Posterior vena cava (tissue), 2 donors: ENCODE measurements around the gene GFRA1. TPM values are rescaled to one million over a fixed set of nuclear protein-coding genes. Genes with fewer than 3 reads are reported as not detected.

Experiments used
- DNase-seq: peaks from one replicate; pipeline ENCODE4 v3.0.0-alpha.2; 2020; ENCODE audit warnings: low spot score
- intact Hi-C, 2 donors: fragments of 100-400 bp; cut with DNase I; formaldehyde crosslinking; loops; one replicate each; pipeline versions ENCODE4 v1.14.1 to v1.14.2; 2022 to 2023
- total RNA-seq, 2 donors: library from RNA; stranded (reverse); fragmentation: NEBNext Ultra II Directional; extraction: Animal tissue kit (Norgen Biotek cat#: 25700); gene quantifications; one replicate each; pipeline ENCODE4 v1.2.1, GENCODE V29; 2021
- donor health status: DM: yes; HTN: yes; CAD: no.
- donor health status: DM: yes; HTN: yes; CAD: no.

GFRA1 gene
- total RNA-seq, 2 donors from 2014 or later, result 16.4 to 18.6 TPM

DNA sequence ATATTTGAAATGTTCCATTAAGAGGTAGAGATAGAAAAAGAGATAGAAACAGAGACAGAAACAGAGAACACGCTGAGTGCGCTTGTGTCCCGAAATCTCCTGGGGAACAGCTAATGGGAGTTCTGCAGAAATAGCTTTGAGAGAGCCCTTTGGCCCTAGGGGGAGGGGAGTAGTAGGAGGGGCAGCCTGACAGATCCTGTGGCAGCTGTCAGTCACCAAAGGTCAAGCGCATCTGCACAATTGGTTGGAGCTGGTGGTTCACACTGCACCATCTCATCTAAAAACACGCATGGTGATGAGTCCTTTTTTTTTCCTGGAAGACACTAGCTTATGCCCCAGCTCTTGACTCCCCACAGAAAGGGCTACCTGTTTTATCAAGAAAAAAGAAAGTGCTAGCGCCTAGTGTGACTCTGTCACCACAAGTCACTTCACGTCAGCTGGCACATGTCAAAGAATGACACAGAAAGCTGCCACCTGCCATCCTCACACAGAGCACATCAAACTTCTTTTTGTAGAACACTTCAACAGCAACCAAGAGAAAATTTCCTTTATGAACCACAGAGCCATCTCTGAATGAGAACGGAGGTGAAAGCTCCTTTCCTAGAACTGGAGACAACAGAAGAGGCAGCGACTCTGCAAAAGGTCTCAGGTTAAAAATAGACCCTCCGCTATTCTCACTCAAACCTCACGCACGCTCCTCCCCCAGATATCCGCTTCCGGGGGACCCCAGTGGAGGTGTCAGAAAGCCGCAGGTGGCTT is 125.7 kb downstream of the GFRA1 start:
- no peak for DNase-seq
- intact Hi-C loops, result no loop called here

DNA sequence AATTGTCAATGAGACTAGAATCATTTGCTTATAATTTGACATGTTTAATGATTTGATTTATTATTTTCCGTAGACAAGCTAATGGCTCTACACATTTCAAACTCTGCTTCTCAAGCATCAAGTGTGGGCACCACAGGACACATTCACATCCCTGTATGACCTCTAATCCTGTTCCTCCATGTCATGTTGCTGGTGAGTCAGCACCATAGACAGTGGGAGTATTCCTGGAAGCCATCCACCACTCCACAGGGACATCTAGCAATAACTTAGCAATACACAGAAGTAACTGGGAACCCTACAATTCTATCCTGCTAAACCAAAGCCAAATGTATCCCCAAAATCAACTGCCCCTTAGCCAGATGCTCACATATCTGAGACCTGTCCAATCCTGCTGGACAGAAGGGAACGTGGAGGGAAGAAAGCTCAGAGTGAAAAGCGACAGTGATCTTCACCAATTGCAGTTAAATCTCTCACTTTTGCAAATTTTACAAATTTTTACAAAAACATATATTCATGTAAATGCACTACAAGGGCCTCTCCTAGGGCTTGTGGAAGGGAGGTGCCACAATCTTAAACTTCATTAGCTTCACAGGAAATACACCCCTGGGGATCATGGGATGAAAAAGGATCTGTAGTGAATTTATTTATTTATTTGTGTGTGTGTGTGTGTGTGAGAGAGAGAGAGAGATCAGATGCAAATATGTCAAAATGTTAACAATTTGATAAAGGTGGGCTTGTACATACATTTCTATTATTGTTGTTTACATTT is 126.5 kb downstream of the GFRA1 start:
- intact Hi-C loops, result no loop called here
- DNase-seq, result no peak

DNA sequence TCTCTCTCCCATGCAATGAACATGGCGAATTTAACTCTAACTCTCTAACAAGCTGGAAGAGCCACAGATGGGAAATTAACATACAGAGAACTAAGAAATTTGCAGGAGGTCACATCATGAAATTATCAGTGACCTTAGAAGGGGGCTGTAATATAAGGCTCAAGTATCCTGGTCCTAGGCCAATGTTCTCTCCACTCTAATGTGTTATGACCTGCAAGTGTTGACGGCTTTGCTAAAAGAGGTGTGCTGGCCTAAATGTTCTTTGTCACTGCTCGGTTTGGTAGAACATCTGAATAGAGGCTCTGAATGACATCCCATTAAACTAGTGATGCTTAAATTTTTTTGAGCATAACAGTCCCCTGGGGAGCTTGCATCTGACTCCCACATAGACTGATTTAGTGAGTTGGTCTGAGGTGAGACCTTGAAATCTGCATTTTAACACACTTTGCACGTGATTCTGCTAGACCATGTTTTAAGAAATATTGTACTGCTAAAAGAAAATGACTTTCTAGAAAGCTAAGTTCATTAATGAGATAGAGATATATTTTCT is 129.3 kb downstream of the GFRA1 start:
- no peak for DNase-seq
- intact Hi-C loops, result no loop called here

DNA sequence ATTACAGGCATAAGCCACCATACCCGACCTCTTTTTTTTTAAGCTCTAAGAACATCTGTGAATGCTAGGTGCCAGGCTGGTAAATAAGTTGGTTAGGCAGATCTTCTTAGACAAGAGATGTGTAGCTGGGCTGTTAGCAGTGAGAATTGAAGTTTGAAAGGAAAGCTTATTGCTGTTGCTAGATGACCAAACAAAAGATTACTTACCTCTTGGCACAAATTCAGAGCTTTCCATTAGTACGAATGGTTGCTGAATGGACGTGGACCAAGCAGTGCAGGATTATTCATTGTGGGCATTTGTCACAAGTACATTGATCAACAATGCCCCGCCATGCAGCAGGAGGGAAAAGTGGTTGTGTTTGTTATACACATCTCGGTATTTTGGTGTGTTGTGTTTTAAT is 131.2 kb downstream of the GFRA1 start:
- no peak for DNase-seq

DNA sequence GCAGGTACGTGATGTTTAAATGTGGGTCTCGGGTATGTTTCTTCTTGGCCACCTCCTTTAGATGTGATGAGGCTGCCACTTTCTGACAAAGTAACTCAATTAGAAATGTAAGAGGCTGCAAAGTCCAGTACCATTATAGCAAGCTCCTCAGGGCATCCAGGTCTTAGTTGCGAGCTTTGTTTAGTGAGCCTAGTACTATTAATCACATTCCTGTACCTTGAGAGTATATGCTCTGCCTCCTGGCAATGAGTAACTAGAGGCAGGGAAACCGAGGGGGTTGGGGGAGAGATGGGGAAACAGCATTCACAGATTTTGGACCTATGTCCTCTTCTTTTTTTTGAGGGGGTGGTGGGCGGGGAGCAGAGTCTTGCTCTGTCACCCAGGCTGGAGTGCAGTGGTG is 131.8 kb downstream of the GFRA1 start:
- intact Hi-C loops, result no loop called here
- DNase-seq, result no peak

More for the DNA sequence above, 131.2 kb downstream of the GFRA1 start:
- intact Hi-C loops, result no loop called here

DNA sequence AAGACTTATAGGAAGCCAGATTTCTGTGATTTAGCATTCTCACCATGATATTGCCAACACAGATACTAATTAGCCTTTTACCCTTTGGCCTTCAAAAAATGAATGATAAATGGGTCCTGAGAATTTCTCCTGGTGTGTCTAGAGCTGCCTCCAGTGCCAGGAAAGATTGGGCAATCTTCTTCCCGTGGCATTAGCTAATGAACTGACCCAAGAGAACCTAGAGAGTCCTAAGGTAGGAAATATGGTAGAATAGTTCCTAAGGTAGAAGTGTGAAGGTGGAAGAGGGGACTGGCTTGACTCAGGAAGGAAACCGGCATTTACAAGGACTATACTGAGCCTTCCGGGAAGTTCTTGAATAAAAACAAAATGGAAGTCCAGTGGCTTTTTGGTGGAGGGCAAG is 133.1 kb downstream of the GFRA1 start:
- no peak for DNase-seq
- intact Hi-C loops, result no loop called here

DNA sequence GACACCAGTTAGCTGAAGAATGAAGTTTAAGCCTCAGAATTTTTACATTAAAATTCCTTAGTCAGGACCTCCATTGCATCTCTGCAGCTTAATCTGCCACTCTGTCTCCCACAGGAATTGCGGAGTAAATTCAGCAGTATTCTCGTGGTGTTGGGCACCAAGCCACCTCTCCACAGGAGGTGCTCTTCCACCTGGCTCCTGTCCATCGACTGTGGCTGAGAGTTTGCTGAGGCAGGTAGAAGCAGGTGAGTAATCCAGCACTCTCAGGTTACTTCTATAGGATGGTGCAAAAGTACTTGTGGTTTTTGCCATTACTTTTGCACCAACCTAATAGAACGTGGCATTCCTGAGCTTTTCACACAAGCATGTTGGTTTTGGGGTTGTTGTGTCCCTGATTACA is 134.1 kb downstream of the GFRA1 start:
- DNase-seq, result no peak
- intact Hi-C loops, result no loop called here

DNA sequence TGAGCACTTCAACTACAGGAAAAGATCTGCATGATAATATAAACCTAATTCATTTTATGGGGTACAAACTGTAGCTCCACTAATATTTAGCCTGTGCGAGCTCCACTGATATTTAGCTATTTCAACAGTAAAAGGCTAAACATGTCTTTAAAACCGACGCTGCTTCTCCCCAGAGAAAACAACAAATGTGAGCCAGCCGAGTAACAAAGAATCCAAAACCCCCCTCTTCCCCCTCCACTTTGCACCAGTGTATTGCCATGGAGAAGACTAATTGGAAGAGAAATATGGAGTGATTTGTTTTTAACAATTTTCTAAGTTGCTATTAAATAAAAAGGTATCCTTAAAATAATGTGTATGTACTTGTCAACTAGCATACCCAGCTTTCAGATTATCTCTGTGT is 136.7 kb downstream of the GFRA1 start:
- intact Hi-C loops, result no loop called here
- DNase-seq, result no peak

DNA sequence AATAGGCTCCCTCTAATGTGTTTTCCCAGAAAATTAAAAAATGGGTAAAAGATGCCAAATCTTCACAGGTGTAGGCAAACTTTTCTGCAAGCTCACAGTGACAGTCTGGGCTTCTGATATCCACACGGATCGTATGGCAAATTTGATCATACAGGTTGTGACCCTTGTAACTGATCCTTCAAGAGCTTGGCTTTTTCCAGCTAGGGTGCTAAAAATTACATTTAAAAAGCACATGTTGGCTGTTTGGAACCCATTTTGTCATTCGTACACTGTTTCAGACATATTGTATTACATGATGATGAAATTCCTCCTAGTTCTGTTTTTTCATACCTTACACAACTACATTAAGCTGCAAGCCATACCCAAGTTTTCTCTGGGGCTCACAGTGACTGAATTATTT is 138.7 kb downstream of the GFRA1 start:
- intact Hi-C loops, result no loop called here
- no peak for DNase-seq

DNA sequence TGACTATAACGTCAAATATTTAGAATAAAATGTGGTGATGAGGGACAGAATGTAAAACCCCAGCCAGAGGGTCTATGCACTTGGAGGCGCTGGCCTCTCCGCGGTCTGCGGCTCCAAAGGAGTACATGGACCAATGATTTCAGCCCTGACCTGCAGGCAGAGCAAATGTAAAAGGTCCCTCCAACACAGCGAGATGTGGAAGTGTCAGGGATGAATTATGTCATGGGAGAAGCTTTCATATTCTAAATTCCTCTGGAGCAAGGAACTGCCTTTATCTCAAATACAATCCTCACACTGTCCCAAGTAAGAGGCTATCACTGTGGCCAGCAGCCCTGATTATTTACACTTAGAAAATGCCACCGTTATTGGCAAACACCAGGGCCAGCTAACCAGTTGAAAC is 139.4 kb downstream of the GFRA1 start:
- intact Hi-C loops, result no loop called here
- DNase-seq, result no peak

DNA sequence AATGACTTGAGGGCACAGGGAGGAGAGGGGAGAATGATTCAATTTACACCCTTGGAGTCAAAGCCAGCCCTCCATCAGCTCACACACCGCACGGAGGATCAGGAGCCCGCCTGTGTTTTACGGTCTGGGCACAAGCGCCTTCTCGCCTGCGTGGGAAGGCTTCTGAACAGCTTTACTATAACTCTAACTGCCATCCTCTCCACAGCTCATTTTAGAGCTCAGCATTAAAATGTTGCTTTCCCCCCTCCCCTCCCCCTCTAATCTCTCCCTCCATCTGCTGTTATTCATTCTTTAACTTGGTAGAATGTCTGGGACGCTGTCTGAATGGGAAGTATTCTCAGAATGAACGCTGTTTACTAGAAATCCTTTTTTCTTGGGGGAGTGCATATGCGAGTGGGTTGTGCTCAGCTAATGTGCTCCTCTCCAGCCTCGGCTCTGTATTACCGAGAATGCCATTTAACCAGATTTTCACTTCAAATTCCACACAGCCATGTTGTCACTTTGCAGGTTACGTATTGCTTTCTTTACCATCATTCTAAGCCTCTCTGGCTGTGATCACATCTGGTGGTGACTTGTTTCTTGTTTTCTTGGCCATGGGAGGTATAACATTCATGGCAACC is 140.1 kb downstream of the GFRA1 start:
- intact Hi-C loops, result no loop called here
- no peak for DNase-seq

DNA sequence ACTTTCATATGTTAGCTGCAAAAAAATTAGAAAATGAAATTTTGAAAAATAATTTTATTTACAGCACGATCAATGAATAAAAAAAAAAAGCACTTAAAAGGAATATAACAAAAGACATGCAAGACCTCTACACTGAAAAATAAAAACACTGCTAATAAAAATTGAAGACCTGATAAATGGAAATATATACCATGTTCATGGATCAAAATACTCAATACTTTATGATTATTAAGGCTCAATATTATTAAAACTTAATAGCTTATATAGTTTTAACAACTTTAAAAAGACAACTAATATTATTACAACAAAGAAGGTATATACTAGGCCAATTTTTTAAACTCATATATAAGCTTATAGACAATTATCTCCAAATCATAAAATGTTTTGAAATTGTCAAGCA is 143.0 kb downstream of the GFRA1 start:
- no peak for DNase-seq
- intact Hi-C loops, result no loop called here

DNA sequence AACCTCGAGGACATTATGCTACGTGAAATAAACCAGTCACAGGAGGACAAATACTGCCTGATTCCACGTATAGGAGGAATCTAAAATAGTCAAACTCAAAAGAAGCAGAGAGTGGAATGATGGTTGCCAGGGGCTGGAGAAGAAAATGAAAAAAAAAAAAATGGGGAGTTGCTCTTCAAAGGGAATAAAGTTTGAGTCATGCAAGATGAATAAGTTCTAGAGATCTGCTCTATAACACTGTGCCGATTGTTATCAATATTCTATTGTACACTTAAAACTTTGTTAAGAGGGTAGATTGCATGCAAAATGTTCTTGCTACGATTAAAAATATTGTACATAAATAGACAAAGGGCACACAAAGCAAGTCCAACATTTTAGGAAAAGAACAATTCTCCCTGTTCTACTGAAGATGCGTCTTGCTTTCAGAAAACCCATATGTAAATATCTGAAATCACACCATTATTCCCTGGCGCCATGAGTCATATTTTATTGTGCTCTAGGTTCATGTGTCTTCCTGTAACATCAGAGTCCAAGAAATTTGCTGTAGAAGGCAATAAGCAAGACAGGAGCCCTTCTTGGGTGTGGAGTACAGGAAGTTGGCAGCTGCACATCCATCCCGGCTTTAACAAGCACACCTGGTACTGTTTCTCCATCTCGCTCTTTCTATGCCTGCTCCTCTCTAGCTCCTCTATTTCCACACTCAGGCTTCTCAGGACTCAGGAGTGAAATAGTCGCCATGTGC is 145.9 kb downstream of the GFRA1 start:
- intact Hi-C loops, result no loop called here
- DNase-seq, result no peak

DNA sequence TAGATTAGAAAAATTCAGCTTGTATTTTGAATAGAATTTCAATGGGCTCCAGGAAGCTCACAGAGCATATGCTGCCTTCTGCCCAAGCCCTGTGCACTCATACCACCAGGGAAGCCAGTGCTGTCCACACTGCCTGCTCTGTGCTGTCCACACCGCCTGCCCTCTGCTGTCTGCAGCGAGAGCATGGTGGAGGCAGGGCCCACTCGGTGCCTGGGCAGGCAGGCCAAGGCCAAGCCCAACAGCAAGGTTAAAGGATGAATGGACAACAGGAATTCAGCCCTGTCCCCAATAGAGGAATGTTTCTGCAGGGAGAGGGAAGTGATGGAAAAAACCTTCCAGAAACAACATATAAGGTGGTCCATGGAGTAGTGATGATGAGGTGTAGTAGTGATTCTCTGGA is 146.8 kb downstream of the GFRA1 start:
- no peak for DNase-seq
- intact Hi-C loops, result no loop called here

DNA sequence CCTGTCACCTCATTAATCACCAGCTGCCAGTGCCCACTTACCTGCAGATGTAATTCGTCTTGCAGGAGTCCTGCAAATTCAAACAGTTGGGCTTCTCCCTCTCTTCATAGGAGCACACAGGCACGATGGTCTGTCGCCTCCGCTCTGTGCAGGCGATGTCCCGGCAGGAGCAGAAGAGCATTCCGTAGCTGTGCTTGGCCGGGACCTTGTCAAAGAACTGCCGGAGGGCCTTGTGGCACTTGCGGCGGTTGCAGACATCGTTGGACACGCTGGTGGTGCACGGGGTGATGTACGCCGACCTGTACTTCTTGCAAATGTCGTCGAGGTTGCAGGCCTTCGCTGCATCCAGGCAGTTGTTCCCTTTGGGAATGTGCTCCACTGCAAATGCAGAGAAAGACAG is 147.8 kb downstream of the GFRA1 start:
- no peak for DNase-seq
- intact Hi-C loops, result no loop called here

DNA sequence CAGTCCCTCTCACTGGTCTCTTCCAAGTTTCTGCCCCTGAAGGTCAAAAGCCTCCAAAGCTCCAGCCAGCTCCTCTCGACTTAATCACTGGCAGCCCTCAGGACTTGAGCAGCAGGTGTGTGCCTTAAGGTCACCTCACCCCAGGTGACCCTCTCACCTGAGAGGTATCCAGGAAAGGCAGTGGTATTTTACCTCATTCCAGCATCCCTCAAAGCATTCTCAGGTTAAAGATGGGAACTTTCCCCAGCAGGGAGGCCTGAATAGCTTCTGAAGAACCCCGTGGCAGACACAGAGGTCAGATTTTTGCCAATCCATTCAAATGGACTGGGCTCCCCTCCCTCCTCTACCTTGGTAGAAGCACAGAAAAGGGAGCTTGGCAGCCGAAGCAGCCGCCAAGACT is 148.2 kb downstream of the GFRA1 start:
- intact Hi-C loops, result no loop called here
- DNase-seq, result no peak

DNA sequence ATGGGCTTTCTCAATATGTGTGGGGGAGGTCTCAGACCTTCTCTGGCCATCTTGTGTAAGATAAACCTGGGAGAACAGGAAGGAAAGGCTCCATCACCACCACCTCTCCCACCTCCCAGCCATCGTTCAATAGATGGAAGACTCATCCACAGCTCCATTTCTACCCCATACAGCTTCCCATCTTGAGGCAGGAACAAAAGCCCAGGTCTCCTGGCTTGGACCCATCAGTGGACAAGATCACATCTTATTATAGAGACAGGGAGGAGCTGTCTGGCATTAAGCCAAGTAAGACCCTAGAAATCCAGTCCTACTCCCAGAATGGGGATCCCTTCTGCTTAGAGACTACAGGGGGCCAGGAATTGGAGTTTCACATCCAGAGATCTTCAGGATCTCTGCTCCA is 150.3 kb downstream of the GFRA1 start:
- no peak for DNase-seq
- intact Hi-C loops, result no loop called here

DNA sequence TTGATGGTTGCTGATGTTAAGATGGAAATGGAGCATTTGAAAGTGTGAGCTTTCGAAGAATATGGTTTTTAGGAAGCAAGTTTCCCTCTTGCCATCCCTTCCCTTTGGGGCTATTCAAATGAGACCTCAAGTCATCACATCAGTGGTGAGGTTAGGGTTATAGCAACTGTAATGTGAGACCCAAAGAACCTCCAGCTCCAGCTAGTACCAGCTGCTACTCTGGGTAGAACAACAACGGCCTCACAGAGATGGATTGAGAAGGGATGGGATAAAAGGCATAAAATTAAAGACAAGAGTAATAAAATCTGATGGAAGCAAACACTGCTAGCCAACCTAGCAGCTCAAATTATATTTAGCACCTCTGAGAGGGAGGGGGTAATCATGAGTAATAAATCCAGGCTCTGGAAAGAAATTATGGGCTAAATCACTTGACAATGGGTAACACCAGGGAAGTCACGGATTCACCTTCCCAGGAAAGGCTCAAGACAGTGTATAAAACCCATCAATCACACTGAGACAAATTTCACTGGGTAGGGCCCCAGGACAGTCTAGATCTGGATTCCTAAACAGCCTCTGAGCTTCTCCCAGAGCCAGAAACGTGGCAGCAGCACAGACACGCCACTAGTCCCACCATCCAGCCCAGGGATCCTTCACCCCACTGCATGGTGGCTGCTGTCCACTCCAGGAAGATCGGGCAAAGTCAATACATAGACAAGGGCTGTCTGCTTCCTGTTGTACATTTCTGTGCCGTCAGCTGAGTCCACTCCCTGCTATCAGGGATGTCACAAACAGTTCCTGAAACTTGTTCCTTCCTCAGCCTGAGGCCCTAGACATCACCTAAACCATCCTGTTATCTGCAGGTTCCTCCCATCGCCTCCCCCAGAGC is 151.1 kb downstream of the GFRA1 start:
- DNase-seq, result no peak
- intact Hi-C loops, result no loop called here
